Suprapubic skin (tissue), 4 donors: ENCODE results near the gene GOLGA3. TPM values are rescaled to one million over a fixed set of nuclear protein-coding genes. Genes with fewer than 3 reads are reported as not detected.
A peak's percentile ranks its signal among the peaks of the same experiment; 100 is the strongest.
"Not testable (repeated sequence)": the region's sequence is repeated elsewhere in the genome, so short reads cannot be mapped to it uniquely, and the experiment has no call there.

Experiments used
- DNase-seq, 2 donors: peaks; one replicate each; pipeline ENCODE4 v3.0.0-alpha.2; 2019; ENCODE audit warnings: low spot score in 2 of 2
- H3K27ac ChIP-seq: fragments of 200-600 bp; sonication (generic); one replicate; pipeline ENCODE4 v1.5.1; 2019
- H3K27me3 ChIP-seq: fragments of 200-600 bp; sonication (generic); one replicate; pipeline ENCODE4 v1.5.1; 2019
- H3K36me3 ChIP-seq: fragments of 200-600 bp; sonication (generic); one replicate; pipeline ENCODE4 v1.5.1; 2019
- H3K4me1 ChIP-seq: fragments of 200-600 bp; sonication (generic); one replicate; pipeline ENCODE4 v1.5.1; 2019
- H3K4me3 ChIP-seq: fragments of 200-600 bp; sonication (generic); one replicate; pipeline ENCODE4 v1.5.1; 2019; ENCODE audit warnings: mild to moderate bottlenecking
- H3K9me3 ChIP-seq: fragments of 200-600 bp; sonication (generic); one replicate; pipeline ENCODE4 v1.5.1; 2019
- CTCF ChIP-seq, 2 donors: fragments of 200-600 bp in 1 of 2; fragments of 450-650 bp in 1 of 2; sonication (generic) in 1 of 2; IDR thresholded peaks; one replicate each; pipeline ENCODE4 v1.5.1; 2016 to 2019; ENCODE audit warnings: antibody characterized with exemption in 2 of 2, mild to moderate bottlenecking in 1 of 2, moderate library complexity in 1 of 2
- EP300 ChIP-seq: sonication (generic); formaldehyde crosslinking; IDR thresholded peaks from one replicate; pipeline ENCODE4 v1.6.1; 2017; ENCODE audit warnings: antibody characterized with exemption
- POLR2A ChIP-seq, 2 donors: fragments of 450-650 bp; IDR thresholded peaks; one replicate each; pipeline ENCODE4 v1.6.1; 2017; ENCODE audit warnings: antibody characterized with exemption in 2 of 2, mild to moderate bottlenecking in 2 of 2, moderate library complexity in 2 of 2
- POLR2AphosphoS5 ChIP-seq, 3 donors: sonication (generic); formaldehyde crosslinking; IDR thresholded peaks; one replicate each; pipeline ENCODE4 v1.6.1; 2017; ENCODE audit warnings: antibody characterized with exemption in 3 of 3
- WGBS: methylation state at CpG from one replicate; pipeline ENCODE4 v1.1.5; 2018; 5-methylcytosine and 5-hydroxymethylcytosine counted together
- total RNA-seq, 4 donors: library from RNA; depleted of rRNA; stranded (reverse); fragments of >200 nt; gene quantifications; one replicate each; pipeline ENCODE4 v1.1.0, GENCODE V29; 2016

The GOLGA3 gene
- total RNA-seq, 4 donors from 2014 or later, result 75.8 to 98.4 (median 81.0) TPM

GRCh38 chr12:132814232-132814631 is 14.4 kb downstream of the GOLGA3 start:
- TF ChIP-seq POLR2A (IDR thresholded peaks at IDR 0.05), result no peak
- TF ChIP-seq POLR2AphosphoS5 (IDR thresholded peaks at IDR 0.05), result no peak
- TF ChIP-seq EP300, result no peak
- TF ChIP-seq CTCF (IDR thresholded peaks at IDR 0.05), result no peak
- no peak overlapping the region for H3K27ac ChIP-seq
- peaks cover 79% of the 10 kb centered on the region for H3K36me3 ChIP-seq
- no peak overlapping the region for H3K4me3 ChIP-seq
- no peaks in the 10 kb centered on the region for H3K9me3 ChIP-seq
- 97% methylated on average over 20 of the region's 21 CpGs for WGBS
- H3K27me3 ChIP-seq, result no peaks in the 10 kb centered on the region
- DNase-seq, result no peak
- H3K4me1 ChIP-seq, result no peaks in the 10 kb centered on the region

GRCh38 chr12:132813443-132813842 is 15.2 kb downstream of the GOLGA3 start:
- no peak overlapping the region for H3K4me3 ChIP-seq
- TF ChIP-seq POLR2AphosphoS5 (IDR thresholded peaks at IDR 0.05) (no peak), POLR2A (IDR thresholded peaks at IDR 0.05) (no peak), EP300 (no peak), CTCF (IDR thresholded peaks at IDR 0.05) (no peak)
- no peak for DNase-seq
- no peaks in the 10 kb centered on the region for H3K27me3 ChIP-seq
- H3K36me3 ChIP-seq, result peaks cover 79% of the 10 kb centered on the region
- no peaks in the 10 kb centered on the region for H3K4me1 ChIP-seq
- H3K27ac ChIP-seq, result no peak overlapping the region
- no peaks in the 10 kb centered on the region for H3K9me3 ChIP-seq
- 93% methylated on average over 5 of the region's 6 CpGs for WGBS

GRCh38 chr12:132812631-132813305 is 15.9 kb downstream of the GOLGA3 start:
- TF ChIP-seq POLR2A (IDR thresholded peaks at IDR 0.05), result no peak
- TF ChIP-seq EP300, result no peak
- no peak for TF ChIP-seq POLR2AphosphoS5 (IDR thresholded peaks at IDR 0.05)
- TF ChIP-seq CTCF (IDR thresholded peaks at IDR 0.05), result no peak
- Histone ChIP-seq H3K36me3 (peaks cover 80% of the 10 kb centered on the region), H3K9me3 (no peaks in the 10 kb centered on the region), H3K4me1 (no peaks in the 10 kb centered on the region), H3K4me3 (no peak overlapping the region), H3K27ac (no peak overlapping the region), H3K27me3 (no peaks in the 10 kb centered on the region)
- WGBS, result 84% methylated on average over 8 of the region's 8 CpGs
- no peak for DNase-seq

- H3K4me1 ChIP-seq, DNase-seq, H3K27me3 ChIP-seq, H3K4me3 ChIP-seq, H3K9me3 ChIP-seq, H3K27ac ChIP-seq: not testable (repeated sequence)
- peak in 1 of 2 donors; percentile 28 for TF ChIP-seq CTCF (IDR thresholded peaks at IDR 0.05)
- 65% methylated on average over 10 of the region's 13 CpGs for WGBS
- H3K36me3 ChIP-seq, result peaks cover 85% of the 10 kb centered on the region
These were observed 19.3 kb downstream of the GOLGA3 start for GRCh38 chr12:132809391-132809790.

- Histone ChIP-seq H3K4me3 (no peak overlapping the region), H3K4me1 (no peaks in the 10 kb centered on the region), H3K36me3 (peaks cover 86% of the 10 kb centered on the region), H3K27me3 (no peaks in the 10 kb centered on the region), H3K27ac (no peak overlapping the region), H3K9me3 (no peaks in the 10 kb centered on the region)
- DNase-seq, result no peak
- WGBS, result 74% methylated on average over 13 of the region's 25 CpGs
- no peak for TF ChIP-seq POLR2A (IDR thresholded peaks at IDR 0.05)
- TF ChIP-seq EP300, result no peak
- TF ChIP-seq CTCF (IDR thresholded peaks at IDR 0.05), result no peak
- no peak for TF ChIP-seq POLR2AphosphoS5 (IDR thresholded peaks at IDR 0.05)
These were observed 21.2 kb downstream of the GOLGA3 start for GRCh38 chr12:132807295-132808092.
